GM12865 (cell line): Measurements from ENCODE around the gene FKBP3.

Source experiments
- DNase-seq: peaks from one replicate; pipeline ENCODE4 v3.0.0; 2010; ENCODE audit warnings: low read depth
- H3K4me3 ChIP-seq: 2 replicates; pipeline ENCODE4 v1.5.1; 2011; ENCODE audit warnings: mild to moderate bottlenecking, low read depth, low read length, control low read depth
- TF ChIP-seq, protein P1 (sequence below): IDR thresholded peaks from 2 replicates; pipeline ENCODE4 v1.5.1; 2011; ENCODE audit warnings: low read length, control low read depth, low read depth, inconsistent platforms; ENCODE audit not compliant: insufficient read depth; ENCODE audit errors: missing control alignments

The FKBP3 gene

DNA sequence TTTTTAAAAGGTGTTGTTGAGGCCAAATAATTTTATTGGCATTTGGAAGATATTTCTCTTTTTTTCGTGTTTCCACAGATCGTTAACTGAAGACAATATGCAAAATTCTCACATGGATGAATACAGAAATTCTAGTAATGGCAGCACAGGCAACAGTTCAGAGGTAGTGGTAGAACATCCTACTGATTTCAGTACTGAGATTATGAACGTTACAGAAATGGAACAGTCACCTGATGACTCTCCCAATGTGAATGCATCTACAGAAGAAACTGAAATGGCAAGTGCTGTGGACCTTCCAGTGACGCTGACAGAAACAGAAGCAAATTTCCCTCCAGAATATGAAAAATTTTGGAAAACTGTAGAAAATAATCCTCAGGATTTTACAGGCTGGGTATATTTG is 39.1 kb downstream of the FKBP3 start:
- peak; percentile 38 for DNase-seq
- H3K4me3 ChIP-seq: no peak overlapping the region
- TF ChIP-seq, protein P1, sequence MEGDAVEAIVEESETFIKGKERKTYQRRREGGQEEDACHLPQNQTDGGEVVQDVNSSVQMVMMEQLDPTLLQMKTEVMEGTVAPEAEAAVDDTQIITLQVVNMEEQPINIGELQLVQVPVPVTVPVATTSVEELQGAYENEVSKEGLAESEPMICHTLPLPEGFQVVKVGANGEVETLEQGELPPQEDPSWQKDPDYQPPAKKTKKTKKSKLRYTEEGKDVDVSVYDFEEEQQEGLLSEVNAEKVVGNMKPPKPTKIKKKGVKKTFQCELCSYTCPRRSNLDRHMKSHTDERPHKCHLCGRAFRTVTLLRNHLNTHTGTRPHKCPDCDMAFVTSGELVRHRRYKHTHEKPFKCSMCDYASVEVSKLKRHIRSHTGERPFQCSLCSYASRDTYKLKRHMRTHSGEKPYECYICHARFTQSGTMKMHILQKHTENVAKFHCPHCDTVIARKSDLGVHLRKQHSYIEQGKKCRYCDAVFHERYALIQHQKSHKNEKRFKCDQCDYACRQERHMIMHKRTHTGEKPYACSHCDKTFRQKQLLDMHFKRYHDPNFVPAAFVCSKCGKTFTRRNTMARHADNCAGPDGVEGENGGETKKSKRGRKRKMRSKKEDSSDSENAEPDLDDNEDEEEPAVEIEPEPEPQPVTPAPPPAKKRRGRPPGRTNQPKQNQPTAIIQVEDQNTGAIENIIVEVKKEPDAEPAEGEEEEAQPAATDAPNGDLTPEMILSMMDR: no peak

DNA sequence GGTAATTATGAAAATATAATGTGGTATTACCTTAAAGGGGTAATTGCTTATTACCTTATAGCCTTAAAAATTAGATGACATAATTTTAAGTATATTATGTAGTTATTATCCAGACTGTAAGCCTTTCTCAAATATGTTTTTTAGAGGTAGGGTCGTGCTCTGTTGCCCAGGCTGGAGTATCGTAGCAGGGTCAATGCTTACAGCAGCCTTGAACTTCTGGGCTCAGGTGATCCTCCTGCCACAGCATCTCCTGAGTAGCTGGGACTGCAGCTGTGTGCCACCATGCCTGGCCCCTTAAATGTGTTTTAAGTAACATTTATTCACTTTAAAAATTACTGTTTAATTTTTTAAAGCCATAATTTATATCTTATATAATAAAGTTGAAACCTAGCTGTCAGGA is 40.0 kb downstream of the FKBP3 start:
- TF ChIP-seq, protein P1: no peak
- no peak overlapping the region for H3K4me3 ChIP-seq
- no peak for DNase-seq

GRCh38 chr14:45091710-45092109 is 42.6 kb downstream of the FKBP3 start:
- no peak for DNase-seq
- H3K4me3 ChIP-seq: no peak overlapping the region
- TF ChIP-seq, protein P1: no peak

GRCh38 chr14:45089813-45090212 is 44.5 kb downstream of the FKBP3 start:
- TF ChIP-seq, protein P1: no peak
- H3K4me3 ChIP-seq: no peak overlapping the region
- DNase-seq: peak; percentile 70

DNA sequence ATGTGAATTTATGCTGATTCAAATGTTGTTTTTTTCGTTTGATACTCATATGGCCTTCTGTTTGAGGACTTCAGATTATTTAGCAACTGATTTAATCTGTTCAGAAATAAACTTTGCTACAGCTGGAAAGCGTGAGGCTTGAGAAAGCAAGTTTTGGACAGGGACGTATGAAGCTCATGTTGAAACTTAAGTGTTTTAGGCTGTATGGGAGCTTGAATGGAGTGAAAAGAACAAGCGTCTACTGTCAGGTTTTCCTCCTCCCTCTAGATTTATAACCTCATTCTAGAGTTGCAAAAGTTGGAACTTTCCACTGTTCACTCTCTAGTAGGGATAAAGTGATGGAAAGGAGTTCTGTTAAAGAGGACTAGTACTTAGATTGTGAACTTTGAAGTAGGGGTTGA is 49.3 kb downstream of the FKBP3 start:
- TF ChIP-seq, protein P1: no peak
- peak overlapping the region; percentile 84 for H3K4me3 ChIP-seq
- peak; percentile 23 for DNase-seq

GRCh38 chr14:45083976-45084722 is 50.1 kb downstream of the FKBP3 start, which contains the start of gene PRPF39:
Gene PRPF39 (plus strand): TSS chr14:45084116. CDS start chr14:45095240, 11,124 bp downstream.
- H3K4me3 ChIP-seq: peak within 1 kb of the TSS; percentile 84
- DNase-seq: peak; percentile 97
- TF ChIP-seq, protein P1: no peak

DNA sequence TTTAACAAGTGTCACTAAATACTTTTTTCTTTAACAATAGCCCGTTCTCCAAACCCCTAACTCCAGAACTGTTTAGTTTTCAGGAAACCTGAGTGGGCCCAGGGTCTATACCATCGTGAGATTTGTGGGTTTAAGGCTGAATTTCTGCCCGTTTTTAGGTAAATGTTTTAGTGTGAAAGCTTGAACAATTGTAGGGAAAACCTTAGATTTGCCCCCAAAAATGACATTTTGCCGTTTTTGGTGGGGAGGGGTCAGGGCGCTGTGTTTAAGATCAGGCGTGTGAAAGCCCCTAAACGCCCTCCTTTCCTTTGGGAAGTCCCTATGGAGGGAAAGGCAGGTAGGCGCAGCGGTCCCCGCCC is 50.7 kb downstream of the FKBP3 start:
- no peak for DNase-seq
- TF ChIP-seq, protein P1: no peak
- peak overlapping the region; percentile 68 for H3K4me3 ChIP-seq
